OCI-LY3 (cell line): ENCODE results near the gene FGGY.

ENCODE experiments used
- H2AFZ ChIP-seq: fragments of 200-600, 300-600 bp; shearing (Covaris generic); 2 replicates; pipeline ENCODE4 v1.6.0; 2014; ENCODE audit warnings: antibody characterized with exemption, low read depth, low read length
- H3K27ac ChIP-seq: fragments of 200-600, 300-600 bp; sonication (generic); 2 replicates; pipeline ENCODE4 v1.5.1; 2014; ENCODE audit warnings: mild to moderate bottlenecking, low read length, moderate library complexity, mixed read lengths
- H3K27me3 ChIP-seq: fragments of 200-600, 300-600 bp; sonication (generic); 2 replicates; pipeline ENCODE4 v1.6.1; 2014; ENCODE audit warnings: low read depth, low read length, mixed read lengths
- H3K36me3 ChIP-seq: fragments of 200-600, 300-600 bp; sonication (generic); replicated peaks from 2 replicates; pipeline ENCODE3; 2014; ENCODE audit warnings: low read depth, low read length, mixed read lengths
- H3K4me1 ChIP-seq: fragments of 300-600, 200-600 bp; sonication (generic); 2 replicates; pipeline ENCODE4 v1.6.1; 2014; ENCODE audit warnings: low read length, mixed read lengths
- H3K4me2 ChIP-seq: fragments of 200-600, 300-600 bp; sonication (generic); 2 replicates; pipeline ENCODE4 v1.6.1; 2014; ENCODE audit warnings: low read length, mixed read lengths
- H3K4me3 ChIP-seq: fragments of 300-600, 200-600 bp; sonication (generic); 2 replicates; pipeline ENCODE4 v1.5.1; 2014; ENCODE audit warnings: antibody characterized with exemption, mild to moderate bottlenecking, low read length, moderate library complexity
- H3K79me2 ChIP-seq: fragments of 300-600, 200-600 bp; shearing (Covaris generic); 2 replicates; pipeline ENCODE4 v1.6.1; 2014; ENCODE audit warnings: mild to moderate bottlenecking, low read length, mixed read lengths
- H3K9ac ChIP-seq: fragments of 300-600, 200-600 bp; shearing (Covaris generic); 2 replicates; pipeline ENCODE4 v1.6.0; 2014; ENCODE audit warnings: mild to moderate bottlenecking, low read length, moderate library complexity
- H3K9me3 ChIP-seq: fragments of 200-600, 300-600 bp; shearing (Covaris generic); 2 replicates; pipeline ENCODE4 v1.6.1; 2014; ENCODE audit warnings: low read length, mixed read lengths; ENCODE audit not compliant: insufficient read depth
- H4K20me1 ChIP-seq: fragments of 200-600, 300-600 bp; sonication (generic); 2 replicates; pipeline ENCODE4 v1.6.1; 2016; ENCODE audit warnings: low read length, mixed read lengths; ENCODE audit not compliant: insufficient read depth
- EZH2phosphoT487 ChIP-seq: fragments of 200-600 bp; shearing (Covaris generic); IDR thresholded peaks from 2 replicates; pipeline ENCODE4 v1.6.1; 2018; ENCODE audit warnings: antibody characterized with exemption, mixed run types, low read depth
- TF ChIP-seq, protein P1 (sequence below): fragments of 200-600, 300-600 bp; sonication (generic); IDR thresholded peaks from 2 replicates; pipeline ENCODE4 v1.5.1; 2014; ENCODE audit warnings: antibody characterized with exemption, low read length, low read depth

Gene FGGY

DNA sequence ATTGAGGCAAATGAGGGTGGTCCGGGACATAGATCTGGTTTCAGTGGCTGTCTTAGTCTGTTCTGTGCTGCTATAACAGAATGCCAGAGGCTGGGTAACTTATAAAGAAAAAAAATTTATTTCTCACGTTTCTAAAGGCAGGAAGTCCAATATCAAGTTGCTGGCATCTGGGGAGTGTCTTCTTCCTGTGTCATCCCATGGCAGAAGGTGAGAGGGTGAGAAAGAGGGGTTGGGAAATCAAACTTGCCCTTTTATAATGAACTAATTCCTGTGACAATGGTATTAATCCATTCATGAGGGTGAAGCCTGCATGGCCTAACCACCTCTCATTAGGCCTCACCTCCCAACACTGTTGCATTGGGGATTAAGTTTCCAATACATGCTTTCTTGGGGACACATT, 3.7 kb upstream of the FGGY start:
- H3K27me3 ChIP-seq, result no peaks in the 10 kb centered on the region
- no peaks in the 10 kb centered on the region for H3K79me2 ChIP-seq
- no peaks in the 10 kb centered on the region for H4K20me1 ChIP-seq
- H2AFZ ChIP-seq, result no peak overlapping the region
- H3K4me3 ChIP-seq, result no peak overlapping the region
- no peak overlapping the region for H3K4me2 ChIP-seq
- peaks cover 35% of the 10 kb centered on the region for H3K4me1 ChIP-seq
- H3K27ac ChIP-seq, result no peak overlapping the region
- no peak for TF ChIP-seq EZH2phosphoT487
- TF ChIP-seq, protein P1, sequence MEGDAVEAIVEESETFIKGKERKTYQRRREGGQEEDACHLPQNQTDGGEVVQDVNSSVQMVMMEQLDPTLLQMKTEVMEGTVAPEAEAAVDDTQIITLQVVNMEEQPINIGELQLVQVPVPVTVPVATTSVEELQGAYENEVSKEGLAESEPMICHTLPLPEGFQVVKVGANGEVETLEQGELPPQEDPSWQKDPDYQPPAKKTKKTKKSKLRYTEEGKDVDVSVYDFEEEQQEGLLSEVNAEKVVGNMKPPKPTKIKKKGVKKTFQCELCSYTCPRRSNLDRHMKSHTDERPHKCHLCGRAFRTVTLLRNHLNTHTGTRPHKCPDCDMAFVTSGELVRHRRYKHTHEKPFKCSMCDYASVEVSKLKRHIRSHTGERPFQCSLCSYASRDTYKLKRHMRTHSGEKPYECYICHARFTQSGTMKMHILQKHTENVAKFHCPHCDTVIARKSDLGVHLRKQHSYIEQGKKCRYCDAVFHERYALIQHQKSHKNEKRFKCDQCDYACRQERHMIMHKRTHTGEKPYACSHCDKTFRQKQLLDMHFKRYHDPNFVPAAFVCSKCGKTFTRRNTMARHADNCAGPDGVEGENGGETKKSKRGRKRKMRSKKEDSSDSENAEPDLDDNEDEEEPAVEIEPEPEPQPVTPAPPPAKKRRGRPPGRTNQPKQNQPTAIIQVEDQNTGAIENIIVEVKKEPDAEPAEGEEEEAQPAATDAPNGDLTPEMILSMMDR, result no peak
- H3K36me3 ChIP-seq, result no peaks in the 10 kb centered on the region
- H3K9me3 ChIP-seq, result no peaks in the 10 kb centered on the region
- no peak overlapping the region for H3K9ac ChIP-seq

DNA sequence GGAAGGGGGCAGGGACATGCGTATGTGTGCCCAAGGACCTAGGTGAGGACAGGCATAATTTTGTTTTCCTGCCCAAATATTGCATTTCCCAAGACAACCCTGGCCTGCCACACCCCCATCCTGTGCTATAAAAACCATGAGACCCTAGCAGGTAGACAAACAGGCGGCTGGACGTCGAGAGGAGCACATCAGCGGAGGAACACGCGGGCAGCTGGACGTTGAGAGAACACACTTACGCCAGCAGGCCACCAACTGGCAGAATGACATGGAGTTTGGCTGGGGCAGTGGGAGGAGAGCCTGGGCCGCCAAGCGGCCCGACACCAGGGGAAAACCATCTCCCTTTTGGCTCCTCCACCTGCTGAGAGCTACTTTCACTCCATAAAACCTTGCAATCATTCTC, 3.0 kb upstream of the FGGY start:
- H3K9me3 ChIP-seq, result no peaks in the 10 kb centered on the region
- no peak overlapping the region for H3K4me3 ChIP-seq
- H4K20me1 ChIP-seq, result no peaks in the 10 kb centered on the region
- H3K36me3 ChIP-seq, result no peaks in the 10 kb centered on the region
- H3K27ac ChIP-seq, result no peak overlapping the region
- peaks cover 36% of the 10 kb centered on the region for H3K4me1 ChIP-seq
- H3K9ac ChIP-seq, result no peak overlapping the region
- no peaks in the 10 kb centered on the region for H3K27me3 ChIP-seq
- no peak overlapping the region for H2AFZ ChIP-seq
- no peaks in the 10 kb centered on the region for H3K79me2 ChIP-seq
- H3K4me2 ChIP-seq, result no peak overlapping the region
- no peak for TF ChIP-seq EZH2phosphoT487
- TF ChIP-seq, protein P1, result no peak

DNA sequence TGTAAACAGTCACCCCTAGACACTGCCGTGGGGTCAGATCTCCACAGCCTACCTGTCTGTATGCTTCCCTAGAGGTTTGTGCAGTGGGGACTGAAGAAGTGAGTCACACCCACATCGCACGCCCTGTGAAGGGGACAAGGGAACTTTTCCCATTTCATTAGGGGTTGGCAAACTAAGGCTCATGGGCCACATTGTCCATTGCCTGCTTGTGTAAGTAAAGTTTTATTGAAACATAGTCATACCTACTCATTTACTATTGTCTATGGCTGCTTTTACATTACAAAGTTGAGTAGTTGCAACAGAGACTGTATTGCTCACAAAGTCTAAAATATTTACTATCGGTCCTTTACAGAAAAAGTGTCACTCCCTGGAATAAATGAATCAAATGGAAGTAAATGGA, 2.5 kb upstream of the FGGY start:
- no peaks in the 10 kb centered on the region for H3K79me2 ChIP-seq
- H3K4me1 ChIP-seq, result peaks cover 36% of the 10 kb centered on the region
- no peak overlapping the region for H2AFZ ChIP-seq
- H3K27me3 ChIP-seq, result no peaks in the 10 kb centered on the region
- H3K4me3 ChIP-seq, result no peak overlapping the region
- no peak for TF ChIP-seq EZH2phosphoT487
- TF ChIP-seq, protein P1, result no peak
- no peak overlapping the region for H3K4me2 ChIP-seq
- H3K9me3 ChIP-seq, result no peaks in the 10 kb centered on the region
- no peak overlapping the region for H3K9ac ChIP-seq
- H3K36me3 ChIP-seq, result no peaks in the 10 kb centered on the region
- H4K20me1 ChIP-seq, result no peaks in the 10 kb centered on the region
- no peak overlapping the region for H3K27ac ChIP-seq

DNA sequence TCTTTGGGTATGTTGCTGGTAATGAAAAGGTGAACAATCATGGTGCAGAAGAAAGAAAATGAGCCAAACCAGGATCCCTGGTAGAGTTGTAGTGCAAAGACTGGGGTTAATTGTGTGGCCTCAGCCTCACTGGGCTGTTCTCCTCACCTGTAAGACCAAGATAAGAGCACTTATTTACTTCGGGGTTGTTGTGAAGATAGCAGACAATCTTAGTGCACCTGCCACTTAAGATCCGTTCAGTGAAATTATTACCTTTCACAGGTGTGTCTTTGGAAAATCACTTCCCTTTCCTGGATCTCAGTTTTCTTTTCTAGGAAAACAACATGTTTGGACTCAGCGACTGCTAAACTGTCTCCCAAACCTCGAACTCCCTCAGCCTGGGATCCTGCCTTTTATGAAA, 1.3 kb upstream of the FGGY start:
- no peaks in the 10 kb centered on the region for H3K27me3 ChIP-seq
- peak overlapping the region; percentile 71 for H3K9ac ChIP-seq
- H2AFZ ChIP-seq, result peak overlapping the region; percentile 80
- no peaks in the 10 kb centered on the region for H3K9me3 ChIP-seq
- H3K27ac ChIP-seq, result no peak overlapping the region
- H3K4me2 ChIP-seq, result peak overlapping the region; percentile 97
- no peaks in the 10 kb centered on the region for H4K20me1 ChIP-seq
- peaks cover 24% of the 10 kb centered on the region for H3K4me1 ChIP-seq
- H3K36me3 ChIP-seq, result no peaks in the 10 kb centered on the region
- H3K4me3 ChIP-seq, result peak overlapping the region; percentile 84
- no peaks in the 10 kb centered on the region for H3K79me2 ChIP-seq
- TF ChIP-seq, protein P1, result no peak
- TF ChIP-seq EZH2phosphoT487, result no peak
